ENCODE results near the gene ZNF841. TPM values are rescaled to one million over a fixed set of nuclear protein-coding genes. Genes with fewer than 3 reads are reported as not detected.

The ZNF841 gene
- total RNA-seq, 1 donor from 2014 or later = 18.3 TPM

GRCh38 chr19:52138278-52138982 is 42.9 kb upstream of the ZNF841 start:
- H3K36me3 ChIP-seq = peaks cover 9% of the 10 kb centered on the region
- peak; percentile 82 for DNase-seq (ENCODE audit: low spot score)
- H3F3A ChIP-seq (ENCODE audit: low read depth) = peaks cover 22% of the 10 kb centered on the region
- H3K4me3 ChIP-seq = peak overlapping the region; percentile 88
- Mint-ChIP-seq H3K4me3 (peak overlapping the region; percentile 96), H3K27me3 (ENCODE audit: insufficient read depth, low read depth) (peaks cover 12% of the 10 kb centered on the region), H3K27ac (peak overlapping the region; percentile 27), H3K36me3 (peaks cover 42% of the 10 kb centered on the region), H3K4me1 (peaks cover 11% of the 10 kb centered on the region), H3K9me3 (peaks cover 63% of the 10 kb centered on the region)
- peaks cover 9% of the 10 kb centered on the region for H3K9me3 ChIP-seq (ENCODE audit: low read depth)
- H4K20me1 ChIP-seq (ENCODE audit: low read depth) = no peaks in the 10 kb centered on the region
- H2AFZ ChIP-seq (replicated peaks) = peak overlapping the region; percentile 91
- peak overlapping the region; percentile 47 for H3K27ac ChIP-seq
- peak overlapping the region; percentile 53 for H3K9ac ChIP-seq
- H3K79me2 ChIP-seq (ENCODE audit: low read depth) = peaks cover 57% of the 10 kb centered on the region
- peaks cover 6% of the 10 kb centered on the region for H3K4me1 ChIP-seq
- no peaks in the 10 kb centered on the region for H3K27me3 ChIP-seq
- TF ChIP-seq CTCF (IDR thresholded peaks at IDR 0.05) = no peak
- TF ChIP-seq EZH2phosphoT487 (IDR thresholded peaks at IDR 0.05) = no peak
- TF ChIP-seq EZH2 (IDR thresholded peaks at IDR 0.05) = no peak
- peak overlapping the region; percentile 92 for H3K4me2 ChIP-seq

- no peak for DNase-seq (ENCODE audit: low spot score)
- H3K27me3 Mint-ChIP-seq (ENCODE audit: insufficient read depth, low read depth) = peaks cover 4% of the 10 kb centered on the region
- H3K4me2 ChIP-seq = no peak overlapping the region
- peaks cover 88% of the 10 kb centered on the region for H3K36me3 Mint-ChIP-seq
- no peaks in the 10 kb centered on the region for H3K4me1 Mint-ChIP-seq
- no peak overlapping the region for H3K4me3 ChIP-seq
- no peaks in the 10 kb centered on the region for H3K27me3 ChIP-seq
- H4K20me1 ChIP-seq (ENCODE audit: low read depth) = no peaks in the 10 kb centered on the region
- no peak overlapping the region for H3K4me3 Mint-ChIP-seq
- H2AFZ ChIP-seq (replicated peaks) = no peak overlapping the region
- H3K9me3 Mint-ChIP-seq = peaks cover 88% of the 10 kb centered on the region
- no peaks in the 10 kb centered on the region for H3K4me1 ChIP-seq
- H3K36me3 ChIP-seq = peaks cover 98% of the 10 kb centered on the region
- TF ChIP-seq EZH2phosphoT487 (IDR thresholded peaks at IDR 0.05) = no peak
- TF ChIP-seq CTCF (IDR thresholded peaks at IDR 0.05) = no peak
- no peak for TF ChIP-seq EZH2 (IDR thresholded peaks at IDR 0.05)
- H3K27ac Mint-ChIP-seq = no peak overlapping the region
- peaks cover 15% of the 10 kb centered on the region for H3F3A ChIP-seq (ENCODE audit: low read depth)
- H3K27ac ChIP-seq = no peak overlapping the region
- peaks cover 28% of the 10 kb centered on the region for H3K79me2 ChIP-seq (ENCODE audit: low read depth)
- no peak overlapping the region for H3K9ac ChIP-seq
- H3K9me3 ChIP-seq (ENCODE audit: low read depth) = peaks cover 77% of the 10 kb centered on the region
Observed at GRCh38 chr19:52120286-52120685, 24.7 kb upstream of the ZNF841 start.

GRCh38 chr19:52115526-52116053 is 20.0 kb upstream of the ZNF841 start:
- peaks cover 90% of the 10 kb centered on the region for H3K9me3 ChIP-seq (ENCODE audit: low read depth)
- H3K27me3 ChIP-seq = no peaks in the 10 kb centered on the region
- H3K9me3 Mint-ChIP-seq = peaks cover 91% of the 10 kb centered on the region
- no peak for TF ChIP-seq CTCF (IDR thresholded peaks at IDR 0.05)
- no peaks in the 10 kb centered on the region for H3K4me1 ChIP-seq
- H4K20me1 ChIP-seq (ENCODE audit: low read depth) = no peaks in the 10 kb centered on the region
- DNase-seq (ENCODE audit: low spot score) = no peak
- H3K36me3 ChIP-seq = peaks cover 67% of the 10 kb centered on the region
- peaks cover 19% of the 10 kb centered on the region for H3K79me2 ChIP-seq (ENCODE audit: low read depth)
- H3K4me3 Mint-ChIP-seq = no peak overlapping the region
- no peaks in the 10 kb centered on the region for H3K4me1 Mint-ChIP-seq
- H3K27ac Mint-ChIP-seq = no peak overlapping the region
- H3K4me3 ChIP-seq = no peak overlapping the region
- no peak overlapping the region for H3K4me2 ChIP-seq
- H3K36me3 Mint-ChIP-seq = peaks cover 70% of the 10 kb centered on the region
- no peak overlapping the region for H3K9ac ChIP-seq
- H2AFZ ChIP-seq (replicated peaks) = no peak overlapping the region
- no peaks in the 10 kb centered on the region for H3K27me3 Mint-ChIP-seq (ENCODE audit: insufficient read depth, low read depth)
- H3F3A ChIP-seq (ENCODE audit: low read depth) = peaks cover 25% of the 10 kb centered on the region
- H3K27ac ChIP-seq = no peak overlapping the region
